T1000 (cell line): ENCODE data around the gene RNF4.

Experiments used
- DNase-seq: peaks from one replicate; lab custom pipeline; 2025; ENCODE audit warnings: mixed read lengths; lab: John Stamatoyannopoulos, UW

RNF4 gene

GRCh38 chr4:2468456-2469191 lies at the start of gene RNF4:
Gene RNF4 (plus strand): TSS chr4:2469106. CDS start chr4:2490494, 21,388 bp downstream.
- peak; percentile 89 for DNase-seq

- DNase-seq, result no peak
These were observed 49.1 kb upstream of the RNF4 start for GRCh38 chr4:2419814-2420213.

- no peak for DNase-seq
These were observed 47.0 kb upstream of the RNF4 start for GRCh38 chr4:2421928-2422327.

GRCh38 chr4:2423066-2423465 lies 45.8 kb upstream of the RNF4 start:
- no peak for DNase-seq

- no peak for DNase-seq
These were observed 45.2 kb upstream of the RNF4 start for GRCh38 chr4:2423695-2424094.

- DNase-seq, result no peak
These were observed 44.3 kb upstream of the RNF4 start for GRCh38 chr4:2424581-2424980.

- DNase-seq, result no peak
These were observed 43.4 kb upstream of the RNF4 start for GRCh38 chr4:2425386-2426068.

- DNase-seq, result no peak
These were observed 42.9 kb upstream of the RNF4 start for GRCh38 chr4:2426069-2426397.

GRCh38 chr4:2426711-2427275 lies 42.1 kb upstream of the RNF4 start:
- no peak for DNase-seq

GRCh38 chr4:2427383-2428334 lies 41.2 kb upstream of the RNF4 start:
- no peak for DNase-seq

GRCh38 chr4:2428496-2429213 lies 40.3 kb upstream of the RNF4 start:
- DNase-seq, result no peak

- DNase-seq, result peak; percentile 30
These were observed 38.8 kb upstream of the RNF4 start for GRCh38 chr4:2429945-2430757.

- no peak for DNase-seq
These were observed 36.9 kb upstream of the RNF4 start for GRCh38 chr4:2432004-2432403.

GRCh38 chr4:2432991-2433530 lies 35.8 kb upstream of the RNF4 start:
- DNase-seq, result peak; percentile 40

GRCh38 chr4:2433609-2434350 lies 35.1 kb upstream of the RNF4 start:
- DNase-seq, result no peak

GRCh38 chr4:2434420-2434819 lies 34.5 kb upstream of the RNF4 start:
- no peak for DNase-seq

- no peak for DNase-seq
These were observed 32.6 kb upstream of the RNF4 start for GRCh38 chr4:2436301-2436700.

- no peak for DNase-seq
These were observed 32.0 kb upstream of the RNF4 start for GRCh38 chr4:2436761-2437474.
